Fibroblast of upper back skin (primary cell): ENCODE data around the gene POLR3H.

Source experiments
- DNase-seq: peaks from one replicate; pipeline ENCODE4 v3.0.0-alpha.2; 2013

POLR3H gene

GRCh38 chr22:41512421-41513194 is 31.7 kb downstream of the POLR3H start:
- DNase-seq, result peak; percentile 75

- no peak for DNase-seq
Measured at GRCh38 chr22:41511521-41511968, 32.7 kb downstream of the POLR3H start.

- DNase-seq, result no peak
Measured at GRCh38 chr22:41508770-41509170, 35.5 kb downstream of the POLR3H start.

GRCh38 chr22:41507330-41508063 is 36.8 kb downstream of the POLR3H start:
- no peak for DNase-seq

GRCh38 chr22:41505511-41506220 is 38.6 kb downstream of the POLR3H start:
- DNase-seq, result no peak

GRCh38 chr22:41504816-41505215 is 39.5 kb downstream of the POLR3H start:
- DNase-seq, result no peak

- DNase-seq, result peak; percentile 18
Measured at GRCh38 chr22:41504397-41504796, 39.9 kb downstream of the POLR3H start.

- no peak for DNase-seq
Measured at GRCh38 chr22:41501209-41501608, 43.1 kb downstream of the POLR3H start.

GRCh38 chr22:41500303-41500702 is 44.0 kb downstream of the POLR3H start:
- no peak for DNase-seq

GRCh38 chr22:41499624-41500280 is 44.5 kb downstream of the POLR3H start:
- DNase-seq, result no peak

GRCh38 chr22:41498303-41498835 is 45.9 kb downstream of the POLR3H start:
- no peak for DNase-seq

- peak; percentile 60 for DNase-seq
Measured at GRCh38 chr22:41491374-41492100, 52.7 kb downstream of the POLR3H start.

GRCh38 chr22:41488596-41489385 is 55.5 kb downstream of the POLR3H start:
- DNase-seq, result no peak

GRCh38 chr22:41488076-41488475 is 56.2 kb downstream of the POLR3H start:
- no peak for DNase-seq

- peak; percentile 5 for DNase-seq
Measured at GRCh38 chr22:41487037-41487935, 57.0 kb downstream of the POLR3H start.

GRCh38 chr22:41485033-41485432 is 59.2 kb downstream of the POLR3H start:
- no peak for DNase-seq

- peak; percentile 55 for DNase-seq
Measured at GRCh38 chr22:41482319-41482935, 61.8 kb downstream of the POLR3H start.

GRCh38 chr22:41481925-41482318 is 62.3 kb downstream of the POLR3H start:
- DNase-seq, result no peak

GRCh38 chr22:41481131-41481830 is 63.0 kb downstream of the POLR3H start:
- peak; percentile 42 for DNase-seq
